Fibroblast of peridontal ligament (primary cell): ENCODE measurements around the gene PLEKHM1.
A peak's percentile ranks its signal among the peaks of the same experiment; 100 is the strongest.
"Not testable (repeated sequence)": the region's sequence is repeated elsewhere in the genome, so short reads cannot be mapped to it uniquely, and the experiment has no call there.

Experiments used
- DNase-seq: peaks from one replicate; pipeline ENCODE4 v3.0.0-alpha.2; 2010; ENCODE audit errors: extremely low read depth

PLEKHM1 gene

GRCh38 chr17:45441526-45442310 is 48.8 kb downstream of the PLEKHM1 start:
- DNase-seq, result no peak

GRCh38 chr17:45440839-45441515 is 49.5 kb downstream of the PLEKHM1 start:
- DNase-seq, result not testable (repeated sequence)

- no peak for DNase-seq
Observed at GRCh38 chr17:45440161-45440778, 50.3 kb downstream of the PLEKHM1 start.

- no peak for DNase-seq
Observed at GRCh38 chr17:45438931-45439610, 51.5 kb downstream of the PLEKHM1 start.

GRCh38 chr17:45437465-45438283 is 52.8 kb downstream of the PLEKHM1 start:
- DNase-seq, result no peak

GRCh38 chr17:45436625-45437464 is 53.7 kb downstream of the PLEKHM1 start:
- no peak for DNase-seq

- DNase-seq, result no peak
Observed at GRCh38 chr17:45436161-45436560, 54.4 kb downstream of the PLEKHM1 start.

- DNase-seq, result no peak
Observed at GRCh38 chr17:45435481-45435880, 55.0 kb downstream of the PLEKHM1 start.

- no peak for DNase-seq
Observed at GRCh38 chr17:45433159-45433535, 57.4 kb downstream of the PLEKHM1 start.

GRCh38 chr17:45432405-45433158 is 57.9 kb downstream of the PLEKHM1 start, which contains the start of gene ARHGAP27:
ARHGAP27 (minus strand) TSS chr17:45432870; CDS start chr17:45430279, 2,591 bp downstream.
- no peak for DNase-seq

GRCh38 chr17:45431531-45432404 is 58.8 kb downstream of the PLEKHM1 start:
- peak; percentile 8 for DNase-seq

GRCh38 chr17:45430738-45431530 is 59.6 kb downstream of the PLEKHM1 start:
- DNase-seq, result peak; percentile 7

- no peak for DNase-seq
Observed at GRCh38 chr17:45430006-45430737, 60.3 kb downstream of the PLEKHM1 start.

- DNase-seq, result no peak
Observed at GRCh38 chr17:45429339-45430005, 61.0 kb downstream of the PLEKHM1 start.

- DNase-seq, result peak; percentile 8
Observed at GRCh38 chr17:45428931-45429338, 61.6 kb downstream of the PLEKHM1 start.

GRCh38 chr17:45428050-45428617 is 62.4 kb downstream of the PLEKHM1 start:
- peak; percentile 39 for DNase-seq
